ENCODE results near the gene NHLH2.

Gene NHLH2

DNA sequence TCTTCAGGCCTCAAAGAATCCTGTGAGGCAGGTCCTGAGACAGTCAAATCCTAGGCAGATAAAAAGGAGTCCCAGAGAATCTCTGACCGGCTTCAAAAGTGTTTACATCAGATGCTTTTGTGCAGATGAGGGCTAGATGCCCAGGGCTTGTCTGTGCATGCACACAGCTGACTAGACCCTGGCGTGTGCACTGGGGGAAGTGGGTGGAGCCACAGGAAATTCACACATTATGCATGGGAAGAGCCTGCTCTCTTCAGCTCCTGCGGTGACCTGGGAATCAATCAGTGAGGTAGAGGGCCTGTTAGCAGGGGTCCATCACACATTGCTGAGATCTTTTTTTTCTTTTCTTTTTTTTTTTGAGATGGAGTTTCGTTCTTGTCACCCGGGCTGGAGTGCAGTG lies 36.6 kb upstream of the NHLH2 start:
- DNase-seq (ENCODE audit: low read depth, low spot score) = no peak
- in situ Hi-C loops (cut with HindIII; ENCODE audit: low sequenced_read_pairs) = no loop called here
- no peak overlapping the region for H3K4me3 ChIP-seq (ENCODE audit: low read depth, low read length)
- TF ChIP-seq, protein P1, sequence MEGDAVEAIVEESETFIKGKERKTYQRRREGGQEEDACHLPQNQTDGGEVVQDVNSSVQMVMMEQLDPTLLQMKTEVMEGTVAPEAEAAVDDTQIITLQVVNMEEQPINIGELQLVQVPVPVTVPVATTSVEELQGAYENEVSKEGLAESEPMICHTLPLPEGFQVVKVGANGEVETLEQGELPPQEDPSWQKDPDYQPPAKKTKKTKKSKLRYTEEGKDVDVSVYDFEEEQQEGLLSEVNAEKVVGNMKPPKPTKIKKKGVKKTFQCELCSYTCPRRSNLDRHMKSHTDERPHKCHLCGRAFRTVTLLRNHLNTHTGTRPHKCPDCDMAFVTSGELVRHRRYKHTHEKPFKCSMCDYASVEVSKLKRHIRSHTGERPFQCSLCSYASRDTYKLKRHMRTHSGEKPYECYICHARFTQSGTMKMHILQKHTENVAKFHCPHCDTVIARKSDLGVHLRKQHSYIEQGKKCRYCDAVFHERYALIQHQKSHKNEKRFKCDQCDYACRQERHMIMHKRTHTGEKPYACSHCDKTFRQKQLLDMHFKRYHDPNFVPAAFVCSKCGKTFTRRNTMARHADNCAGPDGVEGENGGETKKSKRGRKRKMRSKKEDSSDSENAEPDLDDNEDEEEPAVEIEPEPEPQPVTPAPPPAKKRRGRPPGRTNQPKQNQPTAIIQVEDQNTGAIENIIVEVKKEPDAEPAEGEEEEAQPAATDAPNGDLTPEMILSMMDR (IDR thresholded peaks at IDR 0.05; ENCODE audit: low read depth, low read length) = no peak

DNA sequence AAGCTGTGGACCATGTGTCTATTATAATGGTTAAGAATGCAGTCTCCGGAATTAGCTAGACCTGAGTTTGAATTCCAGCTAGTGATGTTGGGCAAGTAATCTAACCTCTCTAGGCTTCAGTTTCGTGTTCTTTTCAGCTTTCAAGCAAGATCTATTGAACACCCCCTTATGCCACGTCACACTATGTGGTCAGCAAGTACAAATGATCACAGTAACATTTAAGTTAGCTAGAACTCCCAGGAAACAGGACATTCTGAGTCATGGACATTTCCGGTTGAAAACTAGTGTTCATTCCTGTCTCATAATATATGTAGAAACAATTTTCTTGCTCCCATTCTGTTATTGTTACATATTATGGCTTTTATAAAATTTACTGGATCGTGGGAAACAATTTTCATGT lies 34.0 kb upstream of the NHLH2 start:
- peak; percentile 45 for DNase-seq (ENCODE audit: low read depth, low spot score)
- in situ Hi-C loops (cut with HindIII; ENCODE audit: low sequenced_read_pairs) = no loop called here
- H3K4me3 ChIP-seq (ENCODE audit: low read depth, low read length) = no peak overlapping the region
- TF ChIP-seq, protein P1 (IDR thresholded peaks at IDR 0.05; ENCODE audit: low read depth, low read length) = no peak

- DNase-seq (ENCODE audit: low read depth, low spot score) = no peak
- in situ Hi-C loops (cut with HindIII; ENCODE audit: low sequenced_read_pairs) = no loop called here
- H3K4me3 ChIP-seq (ENCODE audit: low read depth, low read length) = no peak overlapping the region
- TF ChIP-seq, protein P1 (IDR thresholded peaks at IDR 0.05; ENCODE audit: low read depth, low read length) = no peak
These were observed 33.6 kb upstream of the NHLH2 start for GRCh38 chr1:115874497-115874896.

GRCh38 chr1:115873184-115873583 lies 32.3 kb upstream of the NHLH2 start:
- DNase-seq (ENCODE audit: low read depth, low spot score) = no peak
- H3K4me3 ChIP-seq (ENCODE audit: low read depth, low read length) = no peak overlapping the region
- in situ Hi-C loops (cut with HindIII; ENCODE audit: low sequenced_read_pairs) = no loop called here
- TF ChIP-seq, protein P1 (IDR thresholded peaks at IDR 0.05; ENCODE audit: low read depth, low read length) = no peak

DNA sequence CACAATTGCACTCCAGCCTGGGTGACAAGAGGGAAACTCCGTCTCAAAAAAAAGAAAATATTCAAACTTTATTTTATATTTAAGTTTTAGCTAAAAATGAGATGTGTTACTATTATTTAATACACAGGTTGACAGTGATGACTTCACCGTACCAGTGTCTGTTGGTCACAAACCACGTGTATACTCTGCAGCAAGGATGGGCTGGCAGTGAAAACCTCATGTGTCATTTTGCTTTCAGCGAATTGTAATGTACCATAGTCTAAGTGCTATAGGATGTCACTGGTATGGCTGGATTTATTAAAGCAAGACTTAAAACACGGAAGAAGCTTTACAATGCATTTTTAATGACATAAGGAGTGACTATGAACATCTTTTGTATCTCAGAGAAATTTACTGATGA lies 28.1 kb upstream of the NHLH2 start:
- in situ Hi-C loops (cut with HindIII; ENCODE audit: low sequenced_read_pairs) = no loop called here
- H3K4me3 ChIP-seq (ENCODE audit: low read depth, low read length) = no peak overlapping the region
- TF ChIP-seq, protein P1 (IDR thresholded peaks at IDR 0.05; ENCODE audit: low read depth, low read length) = no peak
- no peak for DNase-seq (ENCODE audit: low read depth, low spot score)

DNA sequence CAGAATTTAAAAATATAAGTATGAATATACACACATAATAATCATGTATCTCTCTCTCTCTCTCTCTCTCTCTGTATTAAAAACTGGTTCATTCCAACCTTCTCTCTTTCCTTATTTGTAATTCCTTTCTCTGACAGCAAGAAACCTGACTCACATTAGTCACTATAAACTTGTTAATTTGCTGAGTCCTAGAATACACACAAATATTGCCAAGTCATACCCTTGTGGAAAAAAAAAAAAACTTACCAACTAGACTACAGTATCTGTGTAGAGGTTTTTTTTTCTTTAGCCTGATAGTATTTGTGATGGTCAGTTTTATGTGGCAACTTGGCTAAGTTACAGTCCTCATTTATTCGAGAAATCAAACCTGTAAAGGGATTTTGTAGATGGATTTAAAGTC lies 26.3 kb upstream of the NHLH2 start:
- TF ChIP-seq, protein P1 (IDR thresholded peaks at IDR 0.05; ENCODE audit: low read depth, low read length) = no peak
- DNase-seq (ENCODE audit: low read depth, low spot score) = no peak
- H3K4me3 ChIP-seq (ENCODE audit: low read depth, low read length) = no peak overlapping the region
- in situ Hi-C loops (cut with HindIII; ENCODE audit: low sequenced_read_pairs) = no loop called here

Measured in astrocyte of the spinal cord (primary cell).